CD4-positive, CD25-positive, alpha-beta regulatory T cell (primary cell): ENCODE measurements around the gene CLDN14. TPM values are rescaled to one million over a fixed set of nuclear protein-coding genes. Genes with fewer than 3 reads are reported as not detected.

ENCODE experiments used
- ATAC-seq, 2 donors: fragments of 150-1000 bp; cut with Tn5 transposase; one replicate each; pipeline ENCODE4 v1.10.0; 2021; ENCODE audit warnings: low read depth in 2 of 2, moderate number of reproducible peaks in 2 of 2, moderate library complexity in 1 of 2
- DNase-seq, 3 donors: peaks; one replicate each; pipeline versions ENCODE4 v3.0.0 to v3.0.0-alpha.2; 2012 to 2022; ENCODE audit warnings: mixed read lengths in 1 of 3
- H3K27ac ChIP-seq: one replicate; pipeline ENCODE4 v1.7.0; 2013; ENCODE audit warnings: mild to moderate bottlenecking, low read length; ENCODE audit not compliant: insufficient read depth, poor library complexity, severe bottlenecking
- H3K27me3 ChIP-seq: one replicate; pipeline ENCODE4 v1.7.0; 2013; ENCODE audit warnings: low read length; ENCODE audit not compliant: control insufficient read depth, insufficient read depth
- H3K36me3 ChIP-seq: one replicate; pipeline ENCODE4 v1.7.0; 2013; ENCODE audit warnings: mild to moderate bottlenecking, low read length, moderate library complexity; ENCODE audit not compliant: control insufficient read depth, insufficient read depth
- H3K4me1 ChIP-seq: 2 replicates; pipeline ENCODE4 v1.7.0; 2013; ENCODE audit warnings: mild to moderate bottlenecking, low read length; ENCODE audit not compliant: insufficient read depth, control insufficient read depth, poor library complexity, severe bottlenecking
- H3K4me3 ChIP-seq: one replicate; pipeline ENCODE4 v1.7.0; 2013; ENCODE audit warnings: low read depth, mild to moderate bottlenecking, low read length, moderate library complexity
- H3K9me3 ChIP-seq, 2 experiments: 1 replicate in 1 of 2; 2 replicates in 1 of 2; pipeline ENCODE4 v1.7.0; 2013; ENCODE audit warnings: low read length in 2 of 2, mild to moderate bottlenecking in 1 of 2, moderate library complexity in 1 of 2; ENCODE audit not compliant: control insufficient read depth in 2 of 2
- H3K27ac Mint-ChIP-seq, 3 donors: one replicate each; pipeline ENCODE4 v1.8.0; 2020 to 2022; ENCODE audit warnings: mild to moderate bottlenecking in 3 of 3, mixed read lengths in 3 of 3, moderate library complexity in 2 of 3
- H3K27me3 Mint-ChIP-seq: one replicate; pipeline ENCODE4 v1.8.0; 2022; ENCODE audit warnings: mild to moderate bottlenecking, mixed read lengths
- H3K36me3 Mint-ChIP-seq: one replicate; pipeline ENCODE4 v1.8.0; 2020; ENCODE audit warnings: mixed read lengths
- H3K4me1 Mint-ChIP-seq, 4 donors: one replicate each; pipeline ENCODE4 v1.8.0; 2020 to 2022; ENCODE audit warnings: mixed read lengths in 4 of 4, mild to moderate bottlenecking in 1 of 4
- H3K4me3 Mint-ChIP-seq, 4 donors: one replicate each; pipeline ENCODE4 v1.8.0; 2020 to 2022; ENCODE audit warnings: mild to moderate bottlenecking in 4 of 4, mixed read lengths in 4 of 4, moderate library complexity in 3 of 4
- H3K9me3 Mint-ChIP-seq, 7 donors: one replicate each; pipeline ENCODE4 v1.8.0; 2020 to 2022; ENCODE audit warnings: mixed read lengths in 7 of 7, mild to moderate bottlenecking in 3 of 7, moderate library complexity in 2 of 7
- polyA plus RNA-seq, 4 donors: library from polyadenylated mRNA; unstranded; fragments of 300-500 nt; fragmentation: Illumina TruSeq; gene quantifications; one replicate each; pipeline ENCODE4 v1.2.3, GENCODE V29; 2021
- total RNA-seq: library from RNA; stranded (reverse); gene quantifications from one replicate; pipeline ENCODE4 v1.2.3, GENCODE V29; 2022

Gene CLDN14, protein sequence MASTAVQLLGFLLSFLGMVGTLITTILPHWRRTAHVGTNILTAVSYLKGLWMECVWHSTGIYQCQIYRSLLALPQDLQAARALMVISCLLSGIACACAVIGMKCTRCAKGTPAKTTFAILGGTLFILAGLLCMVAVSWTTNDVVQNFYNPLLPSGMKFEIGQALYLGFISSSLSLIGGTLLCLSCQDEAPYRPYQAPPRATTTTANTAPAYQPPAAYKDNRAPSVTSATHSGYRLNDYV
- total RNA-seq (not detected), polyA plus RNA-seq (not detected)

DNA sequence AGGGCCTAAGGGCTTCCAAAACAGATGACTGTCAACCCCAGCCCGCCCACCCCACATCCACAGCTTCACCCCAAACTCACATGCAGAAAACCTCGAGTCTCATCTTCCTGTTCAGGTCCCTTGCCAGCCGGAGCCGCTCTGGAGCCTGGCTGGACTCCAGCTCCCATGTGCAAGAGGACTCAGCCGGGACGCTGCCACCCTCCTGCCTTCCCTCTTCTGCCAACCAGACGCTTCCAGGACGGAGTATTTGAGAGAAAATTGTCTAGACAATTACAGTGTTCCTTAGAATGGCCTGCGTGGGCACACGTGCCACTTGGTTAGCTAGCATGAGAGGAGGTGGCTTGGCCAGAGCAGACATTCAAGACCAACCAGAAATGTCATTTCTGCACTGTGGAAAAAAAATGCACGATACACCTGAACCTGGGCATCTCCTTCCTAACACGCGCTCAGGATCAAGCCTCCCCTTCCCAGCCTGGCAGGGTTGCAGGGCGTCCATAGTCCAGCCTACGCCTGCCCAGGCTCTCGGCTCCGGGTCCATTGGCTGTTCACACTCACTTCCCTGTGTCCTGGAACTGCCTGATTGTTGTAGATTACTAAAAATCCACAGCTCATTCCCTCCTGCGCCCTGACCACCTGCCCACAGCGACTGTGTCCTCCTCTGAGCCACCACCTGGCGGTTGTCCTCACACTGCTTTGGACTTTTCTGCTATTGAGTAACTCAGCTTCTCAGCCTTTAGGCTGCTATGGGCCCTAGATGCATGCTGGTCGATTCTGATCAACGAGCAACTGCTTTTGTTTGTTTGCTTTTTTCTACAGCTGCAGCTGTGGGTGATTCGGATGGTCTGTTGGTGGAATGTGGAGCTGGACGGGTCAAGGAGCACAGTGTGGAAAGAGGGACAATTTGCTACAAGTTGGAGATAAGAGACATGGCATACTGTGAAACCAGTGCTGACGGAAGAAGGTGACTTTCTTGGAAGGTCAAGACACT, at the start of gene CLDN14:
Gene CLDN14, minus strand, starts transcription at position 708 of the 988 bp plus-strand sequence. CDS start 18,427 bp downstream, outside the sequence.
- H3K36me3 ChIP-seq: no peaks in the 10 kb centered on the region
- H3K27ac Mint-ChIP-seq: no peak within 1 kb of the TSS
- no peaks in the 10 kb centered on the region for H3K27me3 ChIP-seq
- H3K4me3 Mint-ChIP-seq: no peak within 1 kb of the TSS
- no peaks in the 10 kb centered on the region for H3K4me1 ChIP-seq
- peaks cover 0 to 12% (median 4%) of the 10 kb centered on the region in 4 donors for H3K4me1 Mint-ChIP-seq
- DNase-seq (no peak), ATAC-seq (no peak)
- no peak within 1 kb of the TSS for H3K4me3 ChIP-seq
- H3K27me3 Mint-ChIP-seq: peaks cover 4% of the 10 kb centered on the region
- no peaks in the 10 kb centered on the region for H3K36me3 Mint-ChIP-seq
- no peak within 1 kb of the TSS for H3K27ac ChIP-seq
- H3K9me3 Mint-ChIP-seq: no peaks in the 10 kb centered on the region
- no peaks in the 10 kb centered on the region for H3K9me3 ChIP-seq

DNA sequence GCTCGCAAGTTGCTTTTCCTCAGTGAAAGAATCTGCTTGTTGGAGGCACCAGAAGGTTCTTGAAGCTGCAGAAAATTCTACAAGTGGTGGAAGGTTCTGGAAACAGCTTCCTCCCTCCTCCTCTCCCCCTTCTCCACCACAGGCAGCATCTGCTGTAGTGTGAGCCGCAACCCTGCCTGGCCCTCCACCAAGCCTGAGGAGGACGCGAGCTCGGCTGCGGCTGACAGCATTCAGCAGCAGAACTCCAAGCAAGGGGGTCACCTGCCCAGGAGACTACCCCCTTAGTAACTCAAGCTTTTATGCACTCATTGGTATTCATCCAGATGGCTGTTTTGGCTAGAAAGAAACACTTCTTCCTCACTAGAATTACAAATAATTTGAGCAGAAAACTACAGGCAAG, 48.8 kb upstream of the CLDN14 start:
- Mint-ChIP-seq H3K27me3 (peaks cover 5% of the 10 kb centered on the region), H3K9me3 (no peaks in the 10 kb centered on the region), H3K4me1 (no peaks in the 10 kb centered on the region), H3K36me3 (no peaks in the 10 kb centered on the region), H3K4me3 (no peak overlapping the region), H3K27ac (no peak overlapping the region)
- DNase-seq: no peak
- H3K9me3 ChIP-seq: no peaks in the 10 kb centered on the region
- H3K4me3 ChIP-seq: no peak overlapping the region
- H3K27me3 ChIP-seq: no peaks in the 10 kb centered on the region
- ATAC-seq: no peak
- H3K36me3 ChIP-seq: no peaks in the 10 kb centered on the region
- no peaks in the 10 kb centered on the region for H3K4me1 ChIP-seq
- no peak overlapping the region for H3K27ac ChIP-seq

DNA sequence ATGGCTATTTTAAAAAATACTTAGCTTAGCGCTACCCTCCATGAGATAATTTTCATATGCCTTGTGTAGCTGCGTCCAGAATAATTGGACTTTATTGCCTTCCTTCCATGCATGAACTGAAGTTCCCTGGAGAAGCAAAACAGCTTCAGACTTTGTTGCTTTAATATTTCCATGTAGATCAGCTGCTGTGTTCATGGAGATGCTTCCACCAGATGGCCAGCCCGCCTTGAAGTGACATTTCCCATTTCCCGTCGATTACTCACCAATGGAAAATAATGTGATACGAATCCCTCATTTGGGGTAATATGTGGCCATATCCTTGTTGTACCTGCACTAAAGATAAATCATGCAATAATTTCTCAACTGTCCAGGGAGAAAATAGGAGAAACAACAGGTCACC, 47.4 kb upstream of the CLDN14 start:
- Histone ChIP-seq H3K36me3 (no peaks in the 10 kb centered on the region), H3K27me3 (no peaks in the 10 kb centered on the region), H3K9me3 (no peaks in the 10 kb centered on the region), H3K4me1 (no peaks in the 10 kb centered on the region), H3K4me3 (no peak overlapping the region), H3K27ac (no peak overlapping the region)
- H3K9me3 Mint-ChIP-seq: no peaks in the 10 kb centered on the region
- no peaks in the 10 kb centered on the region for H3K4me1 Mint-ChIP-seq
- no peaks in the 10 kb centered on the region for H3K36me3 Mint-ChIP-seq
- ATAC-seq (no peak), DNase-seq (no peak)
- H3K27ac Mint-ChIP-seq: no peak overlapping the region
- H3K27me3 Mint-ChIP-seq: peaks cover 5% of the 10 kb centered on the region
- no peak overlapping the region for H3K4me3 Mint-ChIP-seq

DNA sequence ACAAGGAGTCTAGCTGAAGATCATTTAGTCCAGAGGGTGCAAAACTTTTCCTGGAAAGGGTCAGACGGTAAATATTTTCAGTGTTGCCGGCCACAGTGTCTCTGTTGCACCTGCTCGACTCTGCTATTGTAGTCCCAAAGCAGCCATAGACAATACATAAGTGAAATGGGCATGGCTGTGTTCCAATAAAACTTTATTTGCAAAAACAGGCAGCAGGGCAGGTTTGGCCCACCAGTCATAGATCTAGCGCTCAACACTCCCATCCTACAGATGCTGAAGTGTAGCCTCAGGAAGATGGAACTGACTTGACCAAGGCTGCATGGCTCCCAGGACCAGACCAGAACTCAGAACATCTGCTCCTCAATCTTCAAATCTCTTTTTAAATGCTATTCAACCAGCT, 46.2 kb upstream of the CLDN14 start:
- Mint-ChIP-seq H3K36me3 (no peaks in the 10 kb centered on the region), H3K4me1 (no peaks in the 10 kb centered on the region), H3K9me3 (peaks cover 0 to 2% (median 0%) of the 10 kb centered on the region in 7 donors), H3K4me3 (no peak overlapping the region), H3K27me3 (peaks cover 8% of the 10 kb centered on the region), H3K27ac (no peak overlapping the region)
- Histone ChIP-seq H3K27ac (no peak overlapping the region), H3K4me1 (no peaks in the 10 kb centered on the region), H3K4me3 (no peak overlapping the region), H3K9me3 (no peaks in the 10 kb centered on the region), H3K36me3 (no peaks in the 10 kb centered on the region), H3K27me3 (no peaks in the 10 kb centered on the region)
- ATAC-seq: no peak
- no peak for DNase-seq

DNA sequence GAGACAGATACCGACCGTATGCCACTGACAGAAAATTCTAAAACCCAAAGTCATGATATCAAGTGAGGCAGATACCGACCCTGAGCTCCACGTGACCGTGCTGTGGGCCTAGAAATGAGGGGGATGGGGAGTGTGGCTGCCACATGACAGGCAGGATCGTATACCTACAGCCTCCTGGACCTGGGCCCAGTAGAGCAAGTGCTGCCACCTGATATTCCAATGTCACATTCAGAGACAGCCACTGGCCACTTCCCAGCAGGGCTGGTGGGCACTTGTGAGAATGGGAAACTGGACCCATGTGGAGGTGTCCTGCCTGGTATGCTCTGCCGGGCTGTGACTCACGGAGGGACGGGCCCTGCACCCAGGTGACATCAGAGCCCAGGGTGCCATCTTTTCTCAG, 44.6 kb upstream of the CLDN14 start:
- no peak for ATAC-seq
- no peak overlapping the region for H3K27ac Mint-ChIP-seq

DNA sequence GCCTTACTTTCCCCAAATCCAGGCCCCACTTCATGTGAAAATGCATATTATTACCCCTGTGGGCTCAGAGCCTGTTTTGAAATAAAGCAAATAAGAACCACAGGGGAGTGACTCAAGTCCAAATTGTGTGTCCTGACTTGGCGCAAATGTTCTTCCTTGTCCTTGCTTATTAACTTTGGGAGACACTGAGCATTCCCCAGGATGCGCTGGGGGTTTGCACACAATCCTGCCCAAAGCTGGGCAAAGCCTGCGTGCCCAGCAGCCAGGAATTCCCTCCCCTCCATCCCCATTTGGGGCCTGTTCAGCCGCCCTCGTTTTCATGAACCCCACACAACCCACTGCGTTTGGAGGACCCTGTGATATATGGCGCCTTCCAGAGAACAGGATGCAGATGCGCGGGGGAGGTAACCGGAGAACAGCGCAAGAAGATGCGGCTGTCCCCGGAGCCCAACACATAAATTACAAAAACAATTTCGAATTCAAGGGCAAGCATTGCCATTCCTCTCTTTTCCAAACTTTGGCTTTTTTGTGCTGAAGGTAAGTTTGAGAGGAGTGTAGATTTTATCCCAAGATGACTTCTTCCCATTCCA, 42.4 kb upstream of the CLDN14 start:
- Histone ChIP-seq H3K9me3 (no peaks in the 10 kb centered on the region), H3K27ac (no peak overlapping the region), H3K4me1 (no peaks in the 10 kb centered on the region), H3K36me3 (no peaks in the 10 kb centered on the region), H3K27me3 (no peaks in the 10 kb centered on the region), H3K4me3 (no peak overlapping the region)
- no peak overlapping the region for H3K4me3 Mint-ChIP-seq
- ATAC-seq: no peak
- no peak for DNase-seq
- no peaks in the 10 kb centered on the region for H3K4me1 Mint-ChIP-seq
- H3K9me3 Mint-ChIP-seq: peaks cover 0 to 4% (median 2%) of the 10 kb centered on the region in 7 donors
- H3K27me3 Mint-ChIP-seq: peaks cover 15% of the 10 kb centered on the region
- no peaks in the 10 kb centered on the region for H3K36me3 Mint-ChIP-seq
- no peak overlapping the region for H3K27ac Mint-ChIP-seq

More for the DNA sequence above, 44.6 kb upstream of the CLDN14 start:
- peaks cover 0 to 4% (median 2%) of the 10 kb centered on the region in 7 donors for H3K9me3 Mint-ChIP-seq
- H3K27ac ChIP-seq: no peak overlapping the region
- H3K36me3 Mint-ChIP-seq: no peaks in the 10 kb centered on the region
- no peak for DNase-seq
- no peaks in the 10 kb centered on the region for H3K4me1 Mint-ChIP-seq
- no peaks in the 10 kb centered on the region for H3K27me3 ChIP-seq
- H3K27me3 Mint-ChIP-seq: peaks cover 8% of the 10 kb centered on the region
- no peaks in the 10 kb centered on the region for H3K36me3 ChIP-seq
- H3K4me3 Mint-ChIP-seq: no peak overlapping the region
- H3K9me3 ChIP-seq: no peaks in the 10 kb centered on the region
- H3K4me1 ChIP-seq: no peaks in the 10 kb centered on the region
- H3K4me3 ChIP-seq: no peak overlapping the region

DNA sequence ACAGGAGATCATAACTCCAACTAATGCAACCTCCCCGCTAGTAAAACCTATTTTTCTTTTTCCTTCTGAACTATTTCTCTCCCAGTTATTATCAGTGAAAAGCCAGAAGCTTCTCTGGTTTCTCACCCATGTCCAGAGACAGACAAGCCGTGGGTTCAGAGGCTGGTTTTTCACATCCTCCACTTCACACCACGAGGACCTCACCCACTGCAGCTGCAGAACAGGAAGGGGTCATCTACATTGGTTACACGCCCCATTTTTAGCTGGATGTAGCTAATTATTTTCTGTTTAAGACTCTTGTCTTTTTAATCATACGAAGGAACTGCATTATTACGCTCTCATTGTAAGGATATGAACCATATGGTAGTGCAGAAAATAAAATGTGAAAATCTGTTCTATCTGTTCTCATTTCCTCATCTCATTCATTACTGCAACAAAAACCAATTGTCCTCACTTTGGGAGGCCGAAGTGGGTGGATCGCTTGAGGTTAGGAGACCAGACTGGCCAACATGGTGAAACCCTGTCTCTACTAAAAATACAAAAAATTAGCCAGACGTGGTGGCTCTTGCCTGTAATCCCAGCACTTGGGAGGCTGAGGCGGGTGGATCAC, 39.1 kb upstream of the CLDN14 start:
- H3K4me1 Mint-ChIP-seq: no peaks in the 10 kb centered on the region
- Histone ChIP-seq H3K36me3 (no peaks in the 10 kb centered on the region), H3K9me3 (no peaks in the 10 kb centered on the region), H3K4me3 (no peak overlapping the region), H3K27me3 (no peaks in the 10 kb centered on the region), H3K4me1 (no peaks in the 10 kb centered on the region), H3K27ac (no peak overlapping the region)
- peaks cover 18% of the 10 kb centered on the region for H3K27me3 Mint-ChIP-seq
- ATAC-seq (no peak), DNase-seq (no peak)
- H3K9me3 Mint-ChIP-seq: peaks cover 0 to 4% (median 2%) of the 10 kb centered on the region in 7 donors
- no peak overlapping the region for H3K4me3 Mint-ChIP-seq
- no peak overlapping the region for H3K27ac Mint-ChIP-seq
- H3K36me3 Mint-ChIP-seq: no peaks in the 10 kb centered on the region
